Measurements from ENCODE around the gene MAP3K20.

Gene MAP3K20

DNA sequence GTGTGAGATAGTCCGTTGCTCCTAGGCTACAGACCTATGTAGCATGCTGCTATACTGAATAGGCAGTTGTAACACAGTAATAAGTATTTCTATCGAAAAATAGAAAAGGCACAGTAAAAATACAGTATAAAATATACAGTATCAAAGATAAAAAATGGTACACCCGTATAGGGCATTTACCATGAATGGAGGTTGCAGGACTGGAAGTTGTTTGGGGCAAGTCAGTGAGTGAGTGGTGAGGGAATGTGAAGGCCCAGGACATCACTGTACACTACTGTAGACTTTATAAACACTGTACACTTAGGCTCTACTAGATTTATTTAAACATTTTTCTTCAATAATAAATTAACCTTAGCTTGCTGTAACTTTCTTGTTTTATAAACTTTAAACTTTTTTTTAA is 3.5 kb downstream of the MAP3K20 start:
- TF ChIP-seq, protein P1, sequence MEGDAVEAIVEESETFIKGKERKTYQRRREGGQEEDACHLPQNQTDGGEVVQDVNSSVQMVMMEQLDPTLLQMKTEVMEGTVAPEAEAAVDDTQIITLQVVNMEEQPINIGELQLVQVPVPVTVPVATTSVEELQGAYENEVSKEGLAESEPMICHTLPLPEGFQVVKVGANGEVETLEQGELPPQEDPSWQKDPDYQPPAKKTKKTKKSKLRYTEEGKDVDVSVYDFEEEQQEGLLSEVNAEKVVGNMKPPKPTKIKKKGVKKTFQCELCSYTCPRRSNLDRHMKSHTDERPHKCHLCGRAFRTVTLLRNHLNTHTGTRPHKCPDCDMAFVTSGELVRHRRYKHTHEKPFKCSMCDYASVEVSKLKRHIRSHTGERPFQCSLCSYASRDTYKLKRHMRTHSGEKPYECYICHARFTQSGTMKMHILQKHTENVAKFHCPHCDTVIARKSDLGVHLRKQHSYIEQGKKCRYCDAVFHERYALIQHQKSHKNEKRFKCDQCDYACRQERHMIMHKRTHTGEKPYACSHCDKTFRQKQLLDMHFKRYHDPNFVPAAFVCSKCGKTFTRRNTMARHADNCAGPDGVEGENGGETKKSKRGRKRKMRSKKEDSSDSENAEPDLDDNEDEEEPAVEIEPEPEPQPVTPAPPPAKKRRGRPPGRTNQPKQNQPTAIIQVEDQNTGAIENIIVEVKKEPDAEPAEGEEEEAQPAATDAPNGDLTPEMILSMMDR (IDR thresholded peaks at IDR 0.05; ENCODE audit: control extremely low read depth, extremely low read depth, low read depth, missing control alignments) = no peak
- CTCF ChIA-PET = interaction anchor here (1.4 to 7.3 kb wide), 5 partner anchors 8 to 132 kb away, joined by 3 to 37 read pairs (median 5); no protein-coding TSS in a partner anchor

GRCh38 chr2:173079973-173080860 is 4.6 kb downstream of the MAP3K20 start:
- no peak for DNase-seq (ENCODE audit: extremely low spot score)
- ChIA-PET CTCF (interaction anchor here (1.1 to 7.3 kb wide), 5 partner anchors 9 to 130 kb away, joined by 3 to 37 read pairs (median 5); no protein-coding TSS in a partner anchor), POLR2A (no interaction called here)
- TF ChIP-seq, protein P1 (IDR thresholded peaks at IDR 0.05; ENCODE audit: control extremely low read depth, extremely low read depth, low read depth, missing control alignments) = no peak

More for the DNA sequence above, 3.5 kb downstream of the MAP3K20 start:
- no peak for DNase-seq (ENCODE audit: extremely low spot score)
- POLR2A ChIA-PET = interaction anchor here (1.2 kb wide), 1 partner anchor 12 kb away, joined by 3 read pairs; no protein-coding TSS in a partner anchor

DNA sequence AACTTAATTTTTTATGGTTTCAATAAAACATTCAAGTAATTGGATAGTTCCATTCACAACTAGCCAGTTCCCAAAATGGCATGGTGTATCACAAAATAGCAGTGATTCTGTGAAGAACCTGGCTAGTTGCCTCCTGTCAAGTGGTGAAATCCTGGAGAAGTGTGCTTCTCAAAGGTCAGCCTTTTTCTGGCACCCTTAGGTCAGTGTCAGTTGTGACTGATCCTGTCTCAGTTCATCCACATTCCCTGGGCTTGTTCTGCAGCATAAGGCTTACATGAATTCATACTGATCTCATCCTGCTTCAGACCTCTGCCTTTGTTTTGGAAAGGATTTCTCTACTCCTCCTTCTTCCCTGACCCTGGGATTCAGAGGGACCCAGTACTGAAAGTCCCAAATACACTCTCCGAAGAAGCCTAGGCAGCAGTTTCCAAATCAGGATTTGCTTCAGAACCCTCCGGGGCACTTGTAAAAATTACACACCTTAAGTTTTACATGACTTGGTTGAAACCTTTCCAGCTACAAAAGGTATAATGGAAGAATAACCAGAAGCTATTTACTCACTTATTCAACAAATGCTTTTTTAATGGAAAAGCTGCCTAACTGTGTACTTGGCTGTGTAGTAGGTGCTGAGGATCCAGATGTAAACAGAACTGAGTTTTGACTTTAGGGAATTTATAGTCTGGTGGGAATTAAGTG is 11.0 kb downstream of the MAP3K20 start:
- no peak for DNase-seq (ENCODE audit: extremely low spot score)
- CTCF ChIA-PET = interaction anchor here (0.9 kb wide), 2 partner anchors 71 to 124 kb away, joined by 3 read pairs; no protein-coding TSS in a partner anchor
- TF ChIP-seq, protein P1 (IDR thresholded peaks at IDR 0.05; ENCODE audit: control extremely low read depth, extremely low read depth, low read depth, missing control alignments) = no peak
- POLR2A ChIA-PET = no interaction called here

DNA sequence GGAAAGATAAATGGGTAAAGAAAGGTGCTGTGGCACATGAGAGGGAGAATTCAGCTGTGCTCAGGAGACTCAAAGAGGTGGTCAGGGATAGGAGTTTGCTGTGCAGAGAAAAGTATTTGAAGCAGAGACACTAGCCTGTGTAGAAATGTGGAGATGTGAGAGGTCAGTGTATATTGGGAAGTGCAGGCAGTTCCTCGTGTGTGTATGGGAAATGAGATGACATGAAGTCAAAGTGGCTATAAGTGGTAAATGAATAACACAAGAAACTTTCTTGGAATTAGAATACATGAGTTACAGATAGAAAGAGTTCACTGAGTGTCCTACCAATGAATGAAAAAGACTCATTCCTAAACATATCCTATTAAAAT is 11.6 kb downstream of the MAP3K20 start:
- ChIA-PET CTCF (interaction anchor here (0.9 to 1.0 kb wide), 3 partner anchors 15 to 124 kb away, joined by 3 read pairs; no protein-coding TSS in a partner anchor), POLR2A (no interaction called here)
- TF ChIP-seq, protein P1 (IDR thresholded peaks at IDR 0.05; ENCODE audit: control extremely low read depth, extremely low read depth, low read depth, missing control alignments) = no peak
- DNase-seq (ENCODE audit: extremely low spot score) = no peak

- CTCF ChIA-PET = interaction anchor here (0.9 to 1.1 kb wide), 3 partner anchors 15 to 123 kb away, joined by 3 to 5 read pairs (median 3); no protein-coding TSS in a partner anchor
Measured at GRCh38 chr2:173087793-173088496, 12.3 kb downstream of the MAP3K20 start.

More at GRCh38 chr2:173087793-173088496, 12.3 kb downstream of the MAP3K20 start:
- TF ChIP-seq, protein P1 (IDR thresholded peaks at IDR 0.05; ENCODE audit: control extremely low read depth, extremely low read depth, low read depth, missing control alignments) = no peak
- POLR2A ChIA-PET = no interaction called here
- DNase-seq (ENCODE audit: extremely low spot score) = no peak
